Prostate gland (tissue), 2 donors: Measurements from ENCODE around the gene STKLD1.

Experiments
- CTCF ChIP-seq, 4 experiments: fragments of 200-600 bp in 2 of 4; fragments of 450-650 bp in 2 of 4; sonication (generic) in 2 of 4; IDR thresholded peaks; 1 replicate in 3 of 4; 2 replicates in 1 of 4; pipeline ENCODE4 v1.5.1; 2016 to 2019; ENCODE audit warnings: antibody characterized with exemption in 4 of 4, mild to moderate bottlenecking in 2 of 4, moderate library complexity in 2 of 4
- POLR2AphosphoS5 ChIP-seq: sonication (generic); formaldehyde crosslinking; IDR thresholded peaks from one replicate; pipeline ENCODE4 v1.6.1; 2017; ENCODE audit warnings: antibody characterized with exemption

- TF ChIP-seq CTCF (IDR thresholded peaks at IDR 0.05): no peak
- no peak for TF ChIP-seq POLR2AphosphoS5
Measured at GRCh38 chr9:133354766-133355165, 21.4 kb upstream of the STKLD1 start.
